Sigmoid colon (tissue), 7 donors: ENCODE results near the gene DAZL. TPM values are rescaled to one million over a fixed set of nuclear protein-coding genes. Genes with fewer than 3 reads are reported as not detected.

Source experiments
- DNase-seq: peaks from one replicate; pipeline ENCODE4 v3.0.0-alpha.2; 2019
- H3K27ac ChIP-seq, 4 donors: fragments of 200-600 bp; sonication (generic); one replicate each; pipeline ENCODE4 v1.5.1; 2016 to 2019; ENCODE audit warnings: mild to moderate bottlenecking in 1 of 4
- H3K27me3 ChIP-seq, 3 donors: fragments of 200-600 bp; sonication (generic); one replicate each; pipeline ENCODE4 v1.5.1; 2019; ENCODE audit warnings: mild to moderate bottlenecking in 1 of 3
- H3K36me3 ChIP-seq, 4 donors: fragments of 200-600 bp; sonication (generic); one replicate each; pipeline ENCODE4 v1.5.1; 2016 to 2019
- H3K4me1 ChIP-seq, 4 donors: fragments of 200-600 bp; sonication (generic); one replicate each; pipeline ENCODE4 v1.5.1; 2017 to 2019
- H3K4me3 ChIP-seq, 4 donors: fragments of 200-600 bp; sonication (generic); one replicate each; pipeline ENCODE4 v1.5.1; 2017 to 2019; ENCODE audit warnings: mild to moderate bottlenecking in 2 of 4, moderate library complexity in 1 of 4
- H3K9me3 ChIP-seq, 4 donors: fragments of 200-600 bp in 3 of 4; sonication (generic) in 3 of 4; one replicate each; pipeline versions ENCODE4 v1.5.1 to v1.6.1; 2013 to 2019
- CTCF ChIP-seq, 4 experiments: fragments of 450-650 bp in 3 of 4; fragments of 200-600 bp in 1 of 4; IDR thresholded peaks; one replicate each; pipeline ENCODE4 v1.5.1; 2016 to 2019; ENCODE audit warnings: antibody characterized with exemption in 4 of 4, mild to moderate bottlenecking in 3 of 4, moderate library complexity in 2 of 4
- EP300 ChIP-seq, 4 donors: sonication (generic); formaldehyde crosslinking; IDR thresholded peaks; one replicate each; pipeline ENCODE4 v1.6.1; 2017; ENCODE audit warnings: antibody characterized with exemption in 4 of 4
- POLR2A ChIP-seq, 2 donors: fragments of 450-650 bp; IDR thresholded peaks; one replicate each; pipeline ENCODE4 v1.6.1; 2016; ENCODE audit warnings: antibody characterized with exemption in 2 of 2, mild to moderate bottlenecking in 2 of 2, moderate library complexity in 2 of 2
- POLR2AphosphoS5 ChIP-seq, 4 donors: sonication (generic); formaldehyde crosslinking; IDR thresholded peaks; one replicate each; pipeline ENCODE4 v1.6.1; 2017; ENCODE audit warnings: antibody characterized with exemption in 4 of 4
- WGBS, 2 donors: extraction: QIAGEN DNeasy Blood & Tissue Kit; methylation state at CpG; one replicate each; pipeline ENCODE4 v1.1.7; 2013; 5-methylcytosine and 5-hydroxymethylcytosine counted together
- intact Hi-C: fragments of 100-400 bp; cut with DNase I; formaldehyde crosslinking; loops from one replicate; pipeline ENCODE4 v1.15.1; 2023
- polyA plus RNA-seq, 3 donors: library from polyadenylated mRNA; stranded (reverse); fragments of 200-250 nt; gene quantifications; one replicate each; pipeline ENCODE4 v1.2.3, GENCODE V29; 2013
- total RNA-seq, 4 donors: library from RNA; depleted of rRNA; stranded (reverse); fragments of >200 nt; gene quantifications; one replicate each; pipeline ENCODE4 v1.1.0, GENCODE V29; 2016
- donor health status: healthy with polysubstance abuse.
- donor health status: Bipolar disorder and iron deficiency.
- donor health status: healthy.

Gene DAZL
- total and polyA plus RNA-seq, 7 donors, result 0.12 to 0.66 (median 0.38) TPM; not detected in 3

DNA sequence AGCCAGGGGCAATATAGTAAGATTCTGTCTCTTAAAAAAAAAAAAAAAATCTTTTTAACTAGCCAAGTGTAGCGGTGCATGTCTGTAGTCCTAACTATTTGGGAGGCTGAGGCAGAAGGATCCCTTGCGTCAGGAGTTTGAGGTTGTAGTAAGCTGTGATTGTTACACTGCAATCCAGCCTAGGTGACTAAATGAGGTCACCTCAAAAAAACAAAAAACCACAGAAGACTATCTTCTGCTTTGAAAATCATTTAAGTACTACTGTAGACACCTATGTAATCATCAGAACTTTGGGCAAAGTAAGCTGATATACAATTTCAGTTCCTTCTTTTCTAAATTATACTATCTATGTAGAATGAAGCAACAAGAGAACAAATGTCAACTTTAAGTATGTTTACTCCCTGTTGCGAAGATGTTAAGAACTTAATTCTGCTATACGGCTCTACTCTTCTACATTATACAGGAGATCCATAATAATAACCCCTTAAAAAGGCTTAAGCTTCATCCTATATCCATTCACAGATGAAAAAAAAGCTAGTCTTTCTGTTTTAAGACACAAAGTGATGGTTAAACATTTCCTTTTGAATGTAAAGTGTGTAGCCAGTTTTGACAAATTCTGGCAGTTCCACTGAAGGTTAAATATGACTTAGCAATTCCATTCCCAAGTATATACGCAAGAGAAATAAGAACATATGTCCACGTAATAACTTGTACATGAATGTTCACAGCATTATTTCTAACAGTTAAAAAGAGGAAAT, 15.2 kb downstream of the DAZL start:
- no peaks in the 10 kb centered on the region for H3K27me3 ChIP-seq
- no peak overlapping the region for H3K4me3 ChIP-seq
- H3K4me1 ChIP-seq, result no peaks in the 10 kb centered on the region
- H3K9me3 ChIP-seq, result no peaks in the 10 kb centered on the region
- no peak for TF ChIP-seq POLR2A (IDR thresholded peaks at IDR 0.05)
- no peak for TF ChIP-seq POLR2AphosphoS5 (IDR thresholded peaks at IDR 0.05)
- TF ChIP-seq EP300 (IDR thresholded peaks at IDR 0.05), result no peak
- no peak for TF ChIP-seq CTCF (IDR thresholded peaks at IDR 0.05)
- DNase-seq, result no peak
- WGBS, 2 donors, result 84 to 88% methylated on average over 6 of the region's 6 CpGs
- intact Hi-C loops, result no loop called here
- H3K27ac ChIP-seq, result no peak overlapping the region
- no peaks in the 10 kb centered on the region for H3K36me3 ChIP-seq

- TF ChIP-seq EP300 (IDR thresholded peaks at IDR 0.05) (no peak), CTCF (IDR thresholded peaks at IDR 0.05) (no peak), POLR2A (IDR thresholded peaks at IDR 0.05) (no peak), POLR2AphosphoS5 (IDR thresholded peaks at IDR 0.05) (no peak)
- intact Hi-C loops, result no loop called here
Measured at GRCh38 chr3:16589120-16589519, 16.1 kb downstream of the DAZL start.

GRCh38 chr3:16587681-16588060, 17.6 kb downstream of the DAZL start:
- Histone ChIP-seq H3K4me3 (no peak overlapping the region), H3K27ac (no peak overlapping the region), H3K9me3 (no peaks in the 10 kb centered on the region), H3K4me1 (no peaks in the 10 kb centered on the region), H3K27me3 (no peaks in the 10 kb centered on the region), H3K36me3 (no peaks in the 10 kb centered on the region)
- intact Hi-C loops, result no loop called here
- no peak for DNase-seq
- no peak for TF ChIP-seq CTCF (IDR thresholded peaks at IDR 0.05)
- no peak for TF ChIP-seq POLR2AphosphoS5 (IDR thresholded peaks at IDR 0.05)

More at GRCh38 chr3:16589120-16589519, 16.1 kb downstream of the DAZL start:
- DNase-seq, result no peak
- Histone ChIP-seq H3K4me3 (no peak overlapping the region), H3K27ac (no peak overlapping the region), H3K4me1 (no peaks in the 10 kb centered on the region), H3K27me3 (no peaks in the 10 kb centered on the region), H3K36me3 (no peaks in the 10 kb centered on the region), H3K9me3 (no peaks in the 10 kb centered on the region)
- WGBS, 2 donors, result 95 to 98% methylated on average over 1 of the region's 1 CpG

DNA sequence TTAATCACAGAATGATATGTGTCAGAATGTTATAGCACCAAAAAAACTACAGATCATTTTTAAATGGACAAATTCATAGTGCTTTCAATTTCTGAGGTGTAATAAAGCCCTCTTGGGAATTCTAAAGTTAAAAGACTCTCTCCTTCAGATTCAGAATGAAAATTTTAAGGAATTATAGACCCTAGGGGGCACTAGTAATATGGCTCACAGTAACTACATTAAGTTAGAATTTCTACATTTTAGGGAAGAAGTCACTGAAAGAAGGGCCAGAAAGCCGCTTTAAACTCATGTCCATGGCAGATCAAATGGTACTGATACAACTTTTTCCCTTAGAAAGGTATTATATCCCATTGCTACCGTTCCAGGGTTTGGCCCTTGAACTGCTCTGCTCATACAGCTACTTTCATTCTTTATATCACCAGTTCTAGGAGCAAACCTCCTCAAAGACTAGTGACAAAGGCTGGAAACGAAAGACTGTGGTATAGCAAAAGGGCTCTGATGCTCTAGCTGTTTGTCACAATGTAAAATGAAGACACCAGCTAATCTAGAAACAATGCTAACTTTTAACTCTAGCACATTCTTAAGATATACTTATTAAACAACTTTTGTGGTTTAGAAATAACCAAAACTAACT, 18.1 kb downstream of the DAZL start:
- intact Hi-C loops, result no loop called here
- TF ChIP-seq POLR2AphosphoS5 (IDR thresholded peaks at IDR 0.05), result no peak
- no peak for TF ChIP-seq EP300 (IDR thresholded peaks at IDR 0.05)
- TF ChIP-seq CTCF (IDR thresholded peaks at IDR 0.05), result no peak
- TF ChIP-seq POLR2A (IDR thresholded peaks at IDR 0.05), result no peak
- Histone ChIP-seq H3K4me1 (no peaks in the 10 kb centered on the region), H3K36me3 (no peaks in the 10 kb centered on the region), H3K9me3 (no peaks in the 10 kb centered on the region), H3K4me3 (no peak overlapping the region), H3K27me3 (no peaks in the 10 kb centered on the region), H3K27ac (no peak overlapping the region)
- WGBS, 2 donors, result 84 to 85% methylated on average over 3 of the region's 3 CpGs
- DNase-seq, result no peak
